ENCODE results near the gene MYNN.

The MYNN gene

DNA sequence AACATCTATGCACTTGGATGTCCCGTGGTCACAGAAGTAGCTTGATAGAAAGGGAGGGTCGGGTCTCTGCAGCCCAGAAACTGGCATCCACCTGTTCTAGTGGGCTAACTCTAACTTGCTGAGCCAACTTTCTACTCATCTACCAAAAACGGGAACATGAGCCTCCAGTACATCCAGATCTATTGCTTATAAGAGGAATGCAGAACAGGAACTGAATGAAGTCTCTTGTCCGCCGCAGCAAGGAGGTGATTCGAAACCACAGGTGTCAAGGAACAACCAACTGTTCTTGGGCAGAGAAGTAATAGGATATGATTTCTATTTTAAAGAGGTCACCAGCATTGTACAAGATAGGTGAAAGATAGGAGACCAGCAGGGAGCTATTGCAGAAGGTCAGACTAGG lies 26.3 kb upstream of the MYNN start:
- DNase-seq: no peak
- Histone ChIP-seq H3K27me3 (ENCODE audit: control insufficient read depth in 1 of 2, insufficient read depth in 1 of 2, low read length in 2 of 2) (peaks cover 11 to 41% of the 10 kb centered on the region in 2 experiments), H3K18ac (ENCODE audit: low read depth in 1 of 2, low read length in 2 of 2) (no peak overlapping the region), H2BK5ac (ENCODE audit: low read depth, low read length, poor library complexity, severe bottlenecking) (no peak overlapping the region), H3K4me2 (ENCODE audit: low read length, poor library complexity, severe bottlenecking) (no peak overlapping the region), H4K8ac (ENCODE audit: low read length) (no peak overlapping the region), H3K4ac (ENCODE audit: low read depth in 1 of 2, low read length in 2 of 2) (no peak overlapping the region), H3K27ac (ENCODE audit: low read length, poor library complexity, severe bottlenecking) (no peak overlapping the region), H3K23ac (ENCODE audit: low read length in 2 of 2) (no peak overlapping the region), H3K9me3 (ENCODE audit: control insufficient read depth, low read length) (no peaks in the 10 kb centered on the region), H3K9ac (ENCODE audit: low read length) (no peak overlapping the region), H4K91ac (ENCODE audit: low read length) (no peak overlapping the region), H2BK120ac (ENCODE audit: low read depth, low read length) (no peak overlapping the region), H2BK15ac (ENCODE audit: low read depth, poor library complexity, severe bottlenecking) (no peak overlapping the region), H2AK5ac (ENCODE audit: low read length, severe bottlenecking) (no peak overlapping the region), H3K36me3 (ENCODE audit: control insufficient read depth in 1 of 2, insufficient read depth in 2 of 2, low read depth in 1 of 2, low read length in 2 of 2) (no peaks in the 10 kb centered on the region), H3K4me1 (ENCODE audit: control insufficient read depth, insufficient read depth, low read depth, low read length) (no peaks in the 10 kb centered on the region), H3K4me3 (ENCODE audit: insufficient read depth in 1 of 2, low read depth in 1 of 2, low read length in 2 of 2) (no peak overlapping the region), H3K79me1 (replicated peaks; ENCODE audit: low read length, poor library complexity, severe bottlenecking) (no peaks in the 10 kb centered on the region), H3K14ac (ENCODE audit: low read length in 2 of 2) (no peak overlapping the region), H2BK12ac (ENCODE audit: low read length in 2 of 2) (no peak overlapping the region), H2AFZ (ENCODE audit: low read depth, low read length) (no peak overlapping the region)
- WGBS: 59% methylated on average over 6 of the region's 6 CpGs

DNA sequence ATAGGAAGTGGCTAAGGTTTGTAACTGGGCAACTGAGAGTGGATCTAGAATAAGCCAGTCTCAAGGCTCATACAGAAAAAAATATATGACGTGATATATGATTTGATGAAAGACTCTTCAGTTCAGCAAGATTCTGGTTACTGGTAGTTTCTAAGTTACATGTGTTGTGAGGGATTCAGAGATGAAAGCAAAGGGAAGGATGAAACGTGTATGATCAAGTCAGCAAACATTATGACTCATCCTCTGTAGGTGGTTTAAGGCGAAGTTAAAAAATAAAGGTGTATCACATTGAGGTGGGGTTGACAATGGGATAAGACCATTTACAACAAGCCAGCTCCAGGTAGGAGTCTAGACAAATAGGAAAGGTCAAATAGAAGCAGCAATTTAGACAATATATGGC lies 24.5 kb upstream of the MYNN start:
- no peak overlapping the region for H3K18ac ChIP-seq (ENCODE audit: low read depth in 1 of 2, low read length in 2 of 2)
- H3K9me3 ChIP-seq (ENCODE audit: control insufficient read depth, low read length): no peaks in the 10 kb centered on the region
- no peak overlapping the region for H3K27ac ChIP-seq (ENCODE audit: low read length, poor library complexity, severe bottlenecking)
- no peaks in the 10 kb centered on the region for H3K79me1 ChIP-seq (replicated peaks; ENCODE audit: low read length, poor library complexity, severe bottlenecking)
- H3K4me2 ChIP-seq (ENCODE audit: low read length, poor library complexity, severe bottlenecking): no peak overlapping the region
- H4K8ac ChIP-seq (ENCODE audit: low read length): no peak overlapping the region
- H3K4me1 ChIP-seq (ENCODE audit: control insufficient read depth, insufficient read depth, low read depth, low read length): no peaks in the 10 kb centered on the region
- peaks cover 11 to 41% of the 10 kb centered on the region in 2 experiments for H3K27me3 ChIP-seq (ENCODE audit: control insufficient read depth in 1 of 2, insufficient read depth in 1 of 2, low read length in 2 of 2)
- no peak overlapping the region for H3K23ac ChIP-seq (ENCODE audit: low read length in 2 of 2)
- 92% methylated on average over 3 of the region's 3 CpGs for WGBS
- no peak overlapping the region for H2BK15ac ChIP-seq (ENCODE audit: low read depth, poor library complexity, severe bottlenecking)
- H2AFZ ChIP-seq (ENCODE audit: low read depth, low read length): no peak overlapping the region
- H3K4ac ChIP-seq (ENCODE audit: low read depth in 1 of 2, low read length in 2 of 2): no peak overlapping the region
- H3K14ac ChIP-seq (ENCODE audit: low read length in 2 of 2): no peak overlapping the region
- DNase-seq: no peak
- no peaks in the 10 kb centered on the region for H3K36me3 ChIP-seq (ENCODE audit: control insufficient read depth in 1 of 2, insufficient read depth in 2 of 2, low read depth in 1 of 2, low read length in 2 of 2)
- H4K91ac ChIP-seq (ENCODE audit: low read length): no peak overlapping the region
- H3K9ac ChIP-seq (ENCODE audit: low read length): no peak overlapping the region
- H2BK5ac ChIP-seq (ENCODE audit: low read depth, low read length, poor library complexity, severe bottlenecking): no peak overlapping the region
- no peak overlapping the region for H2BK120ac ChIP-seq (ENCODE audit: low read depth, low read length)
- no peak overlapping the region for H2AK5ac ChIP-seq (ENCODE audit: low read length, severe bottlenecking)
- H2BK12ac ChIP-seq (ENCODE audit: low read length in 2 of 2): no peak overlapping the region
- H3K4me3 ChIP-seq (ENCODE audit: insufficient read depth in 1 of 2, low read depth in 1 of 2, low read length in 2 of 2): no peak overlapping the region

DNA sequence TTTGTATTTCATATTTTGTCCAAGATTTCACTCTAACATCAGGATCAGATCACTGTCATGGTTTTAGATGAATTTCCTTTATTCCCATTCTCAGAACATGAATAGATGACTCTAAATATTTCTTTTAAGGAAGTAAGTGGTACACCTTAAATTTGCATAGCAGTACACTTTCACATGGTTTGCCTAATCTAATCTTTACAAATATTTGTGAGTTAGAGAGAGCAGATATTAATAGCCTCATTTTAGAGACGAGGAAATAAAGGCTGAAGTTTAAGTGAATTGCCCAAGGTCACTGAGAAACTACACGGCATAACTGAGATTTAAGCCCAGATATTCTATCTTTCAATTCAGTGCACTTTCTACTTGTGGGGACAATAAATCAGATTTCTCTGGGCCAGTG lies 22.5 kb upstream of the MYNN start:
- Histone ChIP-seq H3K18ac (ENCODE audit: low read depth in 1 of 2, low read length in 2 of 2) (no peak overlapping the region), H3K4me1 (ENCODE audit: control insufficient read depth, insufficient read depth, low read depth, low read length) (no peaks in the 10 kb centered on the region), H3K79me1 (replicated peaks; ENCODE audit: low read length, poor library complexity, severe bottlenecking) (no peaks in the 10 kb centered on the region), H3K9me3 (ENCODE audit: control insufficient read depth, low read length) (no peaks in the 10 kb centered on the region), H2AK5ac (ENCODE audit: low read length, severe bottlenecking) (no peak overlapping the region), H3K36me3 (ENCODE audit: control insufficient read depth in 1 of 2, insufficient read depth in 2 of 2, low read depth in 1 of 2, low read length in 2 of 2) (no peaks in the 10 kb centered on the region), H3K27me3 (ENCODE audit: control insufficient read depth in 1 of 2, insufficient read depth in 1 of 2, low read length in 2 of 2) (peaks cover 15 to 49% of the 10 kb centered on the region in 2 experiments), H3K4me2 (ENCODE audit: low read length, poor library complexity, severe bottlenecking) (no peak overlapping the region), H4K91ac (ENCODE audit: low read length) (no peak overlapping the region), H3K9ac (ENCODE audit: low read length) (no peak overlapping the region), H3K14ac (ENCODE audit: low read length in 2 of 2) (no peak overlapping the region), H3K4me3 (ENCODE audit: insufficient read depth in 1 of 2, low read depth in 1 of 2, low read length in 2 of 2) (no peak overlapping the region), H2BK120ac (ENCODE audit: low read depth, low read length) (no peak overlapping the region), H3K23ac (ENCODE audit: low read length in 2 of 2) (no peak overlapping the region), H2BK5ac (ENCODE audit: low read depth, low read length, poor library complexity, severe bottlenecking) (no peak overlapping the region), H2BK15ac (ENCODE audit: low read depth, poor library complexity, severe bottlenecking) (no peak overlapping the region), H4K8ac (ENCODE audit: low read length) (no peak overlapping the region), H2AFZ (ENCODE audit: low read depth, low read length) (no peak overlapping the region), H2BK12ac (ENCODE audit: low read length in 2 of 2) (no peak overlapping the region), H3K4ac (ENCODE audit: low read depth in 1 of 2, low read length in 2 of 2) (no peak overlapping the region), H3K27ac (ENCODE audit: low read length, poor library complexity, severe bottlenecking) (no peak overlapping the region)
- WGBS: 83% methylated on average over 2 of the region's 2 CpGs
- no peak for DNase-seq

DNA sequence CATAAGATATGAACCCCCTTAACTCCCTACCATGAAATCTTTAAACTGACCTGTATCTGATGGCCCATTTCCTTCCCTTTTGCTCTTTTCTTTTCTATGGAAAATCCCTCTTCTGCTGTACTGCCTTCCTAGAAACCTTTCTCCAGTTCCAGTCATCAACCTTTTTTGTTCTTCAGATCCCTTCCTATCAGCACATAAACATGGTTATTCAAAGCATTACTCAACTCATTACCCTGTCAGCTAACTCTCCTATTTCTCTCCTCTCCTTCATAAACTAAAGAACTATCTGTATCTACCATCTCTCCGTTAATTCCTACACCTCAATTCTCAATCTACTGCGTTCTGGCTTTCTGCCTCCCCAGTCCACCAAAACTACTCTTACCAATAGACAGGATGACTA lies 21.3 kb upstream of the MYNN start:
- no peak for DNase-seq
- Histone ChIP-seq H3K18ac (ENCODE audit: low read depth in 1 of 2, low read length in 2 of 2) (no peak overlapping the region), H2BK5ac (ENCODE audit: low read depth, low read length, poor library complexity, severe bottlenecking) (no peak overlapping the region), H3K27ac (ENCODE audit: low read length, poor library complexity, severe bottlenecking) (no peak overlapping the region), H3K4me2 (ENCODE audit: low read length, poor library complexity, severe bottlenecking) (no peak overlapping the region), H4K91ac (ENCODE audit: low read length) (no peak overlapping the region), H3K4me3 (ENCODE audit: insufficient read depth in 1 of 2, low read depth in 1 of 2, low read length in 2 of 2) (no peak overlapping the region), H2BK120ac (ENCODE audit: low read depth, low read length) (no peak overlapping the region), H3K36me3 (ENCODE audit: control insufficient read depth in 1 of 2, insufficient read depth in 2 of 2, low read depth in 1 of 2, low read length in 2 of 2) (no peaks in the 10 kb centered on the region), H2BK15ac (ENCODE audit: low read depth, poor library complexity, severe bottlenecking) (no peak overlapping the region), H3K27me3 (ENCODE audit: control insufficient read depth in 1 of 2, insufficient read depth in 1 of 2, low read length in 2 of 2) (peaks cover 12 to 43% of the 10 kb centered on the region in 2 experiments), H2AK5ac (ENCODE audit: low read length, severe bottlenecking) (no peak overlapping the region), H3K14ac (ENCODE audit: low read length in 2 of 2) (no peak overlapping the region), H3K9ac (ENCODE audit: low read length) (no peak overlapping the region), H4K8ac (ENCODE audit: low read length) (no peak overlapping the region), H3K79me1 (replicated peaks; ENCODE audit: low read length, poor library complexity, severe bottlenecking) (no peaks in the 10 kb centered on the region), H3K4me1 (ENCODE audit: control insufficient read depth, insufficient read depth, low read depth, low read length) (no peaks in the 10 kb centered on the region), H3K4ac (ENCODE audit: low read depth in 1 of 2, low read length in 2 of 2) (no peak overlapping the region), H2BK12ac (ENCODE audit: low read length in 2 of 2) (no peak overlapping the region), H3K23ac (ENCODE audit: low read length in 2 of 2) (no peak overlapping the region), H2AFZ (ENCODE audit: low read depth, low read length) (no peak overlapping the region), H3K9me3 (ENCODE audit: control insufficient read depth, low read length) (no peaks in the 10 kb centered on the region)
- 100% methylated on average over 1 of the region's 2 CpGs for WGBS
